Measurements from ENCODE around the gene SCARB1. TPM values are rescaled to one million over a fixed set of nuclear protein-coding genes. Genes with fewer than 3 reads are reported as not detected.

Gene SCARB1
- total RNA-seq, 1 experiment from 2014 or later = 68.3 TPM

DNA sequence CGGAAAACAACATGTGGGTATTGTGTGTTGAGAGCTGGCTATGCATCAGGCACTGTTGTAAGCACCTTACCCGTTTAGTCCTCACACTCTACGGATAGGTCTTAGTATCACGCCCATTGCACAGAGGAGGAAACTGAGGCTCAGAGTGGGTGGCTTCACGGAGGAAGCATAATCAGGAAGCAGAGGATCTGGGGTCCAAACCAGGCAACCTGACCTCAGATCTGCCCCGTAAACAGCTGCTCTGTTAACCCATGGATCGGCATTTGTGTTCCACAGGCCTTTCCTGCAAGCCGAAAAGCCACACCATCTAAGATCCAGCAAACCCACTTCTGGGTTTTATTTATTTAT is 107.9 kb downstream of the SCARB1 start:
- peaks cover 29% of the 10 kb centered on the region for H3K9me3 Mint-ChIP-seq
- ATAC-seq (no peak), DNase-seq (ENCODE audit: low spot score) (no peak)
- H3K4me1 Mint-ChIP-seq = peaks cover 29% of the 10 kb centered on the region
- H3K4me3 Mint-ChIP-seq = no peak overlapping the region
- no peak overlapping the region for H3K27ac Mint-ChIP-seq
- H3K36me3 Mint-ChIP-seq = peaks cover 28% of the 10 kb centered on the region
- H3K27me3 Mint-ChIP-seq (ENCODE audit: low read depth) = no peaks in the 10 kb centered on the region; the same call in none of the 2 replicates
- ChIA-PET POLR2A (interaction anchor here (0.6 kb wide), 1 partner anchor 181 kb away, joined by 3 read pairs; no protein-coding TSS in a partner anchor), CTCF (interaction anchor here (1.0 to 2.0 kb wide), 9 partner anchors 8 to 277 kb away, joined by 3 to 8 read pairs (median 4); no protein-coding TSS in a partner anchor)
- TF ChIP-seq SMAD3 (CRISPR knock-in tag; IDR thresholded peaks at IDR 0.05; ENCODE audit: borderline replicate concordance) (no peak), GTF2I (CRISPR knock-in tag; conservative IDR thresholded peaks at IDR 0.05) (peak; percentile 58; the same call in 1 of the 2 replicates)

- Mint-ChIP-seq H3K27ac (peak overlapping the region; percentile 8; the same call in 1 of the 2 replicates), H3K9me3 (peaks cover 29% of the 10 kb centered on the region), H3K4me1 (peaks cover 29% of the 10 kb centered on the region), H3K27me3 (ENCODE audit: low read depth) (no peaks in the 10 kb centered on the region; the same call in none of the 2 replicates), H3K36me3 (peaks cover 28% of the 10 kb centered on the region), H3K4me3 (no peak overlapping the region)
- POLR2A ChIA-PET = interaction anchor here (0.6 kb wide), 1 partner anchor 182 kb away, joined by 3 read pairs; no protein-coding TSS in a partner anchor
- CTCF ChIA-PET = interaction anchor here (0.6 to 2.0 kb wide), 10 partner anchors 9 to 277 kb away, joined by 3 to 8 read pairs (median 4); no protein-coding TSS in a partner anchor
- ATAC-seq (peak; percentile 67), DNase-seq (ENCODE audit: low spot score) (peak; percentile 52)
- TF ChIP-seq, protein P1, sequence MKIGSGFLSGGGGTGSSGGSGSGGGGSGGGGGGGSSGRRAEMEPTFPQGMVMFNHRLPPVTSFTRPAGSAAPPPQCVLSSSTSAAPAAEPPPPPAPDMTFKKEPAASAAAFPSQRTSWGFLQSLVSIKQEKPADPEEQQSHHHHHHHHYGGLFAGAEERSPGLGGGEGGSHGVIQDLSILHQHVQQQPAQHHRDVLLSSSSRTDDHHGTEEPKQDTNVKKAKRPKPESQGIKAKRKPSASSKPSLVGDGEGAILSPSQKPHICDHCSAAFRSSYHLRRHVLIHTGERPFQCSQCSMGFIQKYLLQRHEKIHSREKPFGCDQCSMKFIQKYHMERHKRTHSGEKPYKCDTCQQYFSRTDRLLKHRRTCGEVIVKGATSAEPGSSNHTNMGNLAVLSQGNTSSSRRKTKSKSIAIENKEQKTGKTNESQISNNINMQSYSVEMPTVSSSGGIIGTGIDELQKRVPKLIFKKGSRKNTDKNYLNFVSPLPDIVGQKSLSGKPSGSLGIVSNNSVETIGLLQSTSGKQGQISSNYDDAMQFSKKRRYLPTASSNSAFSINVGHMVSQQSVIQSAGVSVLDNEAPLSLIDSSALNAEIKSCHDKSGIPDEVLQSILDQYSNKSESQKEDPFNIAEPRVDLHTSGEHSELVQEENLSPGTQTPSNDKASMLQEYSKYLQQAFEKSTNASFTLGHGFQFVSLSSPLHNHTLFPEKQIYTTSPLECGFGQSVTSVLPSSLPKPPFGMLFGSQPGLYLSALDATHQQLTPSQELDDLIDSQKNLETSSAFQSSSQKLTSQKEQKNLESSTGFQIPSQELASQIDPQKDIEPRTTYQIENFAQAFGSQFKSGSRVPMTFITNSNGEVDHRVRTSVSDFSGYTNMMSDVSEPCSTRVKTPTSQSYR (CRISPR knock-in tag; IDR thresholded peaks at IDR 0.05) = peak; percentile 10; the same call in 1 of the 2 replicates
- TF ChIP-seq FOXP4 (CRISPR knock-in tag; IDR thresholded peaks at IDR 0.05) (0 out of 2 replicates have a peak, but pooled peaks have one; percentile 32), JAZF1 (CRISPR knock-in tag; IDR thresholded peaks at IDR 0.05) (no peak)
Observed at GRCh38 chr12:124754949-124755800, 108.5 kb downstream of the SCARB1 start.

DNA sequence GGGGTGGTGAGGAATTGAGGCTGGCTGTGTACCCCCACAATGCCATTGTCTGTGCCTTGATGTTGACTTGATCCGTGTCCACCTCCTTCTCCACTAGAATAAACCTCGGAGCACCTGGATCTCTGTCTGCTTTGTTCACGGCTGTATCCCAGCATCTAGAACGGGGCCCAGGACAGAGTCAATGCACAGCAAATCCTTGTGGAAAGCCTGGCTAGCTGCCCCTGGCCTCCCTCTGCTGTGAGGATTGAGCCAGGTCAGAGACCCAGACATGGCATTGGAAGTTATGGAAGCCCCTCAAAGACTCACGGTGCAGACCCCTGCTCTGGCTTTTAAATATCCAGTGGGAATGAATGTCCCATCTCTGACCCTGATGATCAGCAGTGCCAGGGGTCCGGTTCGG is 109.2 kb downstream of the SCARB1 start:
- CTCF ChIA-PET = interaction anchor here (1.4 to 2.0 kb wide), 3 partner anchors 14 to 185 kb away, joined by 3 to 7 read pairs (median 5); no protein-coding TSS in a partner anchor
- Mint-ChIP-seq H3K9me3 (peaks cover 29% of the 10 kb centered on the region), H3K27ac (no peak overlapping the region; the same call in 1 of the 2 replicates), H3K27me3 (ENCODE audit: low read depth) (no peaks in the 10 kb centered on the region; the same call in none of the 2 replicates), H3K4me3 (no peak overlapping the region), H3K4me1 (peaks cover 32% of the 10 kb centered on the region), H3K36me3 (peaks cover 28% of the 10 kb centered on the region)
- no peak for ATAC-seq
- DNase-seq (ENCODE audit: low spot score) = no peak
- TF ChIP-seq ZNF138 (CRISPR knock-in tag; conservative IDR thresholded peaks at IDR 0.05) (no peak), KAT7 (CRISPR knock-in tag; IDR thresholded peaks at IDR 0.05; ENCODE audit: borderline replicate concordance) (no peak), ZNF416 (CRISPR knock-in tag; IDR thresholded peaks at IDR 0.05) (no peak), GTF2I (CRISPR knock-in tag; conservative IDR thresholded peaks at IDR 0.05) (no peak), CREB1 (CRISPR knock-in tag; IDR thresholded peaks at IDR 0.05) (no peak), HMGA2 (CRISPR knock-in tag; IDR thresholded peaks at IDR 0.05) (no peak), TEAD4 (CRISPR knock-in tag; IDR thresholded peaks at IDR 0.05) (no peak)
- POLR2A ChIA-PET = no interaction called here

DNA sequence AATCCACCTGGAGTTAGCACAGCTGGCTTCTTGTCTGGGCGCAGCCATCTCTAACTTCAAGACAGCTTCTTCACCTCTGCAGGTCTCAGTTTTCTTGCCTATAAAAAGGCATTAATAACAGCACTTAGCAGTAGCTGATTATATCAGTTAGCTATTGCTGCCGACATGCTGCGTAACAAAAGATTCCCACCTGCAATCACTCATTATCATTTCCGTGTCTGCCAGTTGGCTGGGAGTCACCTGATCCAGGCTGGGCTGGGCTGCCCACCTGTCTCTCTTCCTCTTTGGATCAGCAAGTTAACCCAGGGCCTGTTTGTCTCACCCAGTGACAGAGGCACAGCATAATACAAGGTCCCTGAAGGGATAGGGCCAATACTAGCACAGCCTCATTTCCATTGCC is 109.7 kb downstream of the SCARB1 start:
- Mint-ChIP-seq H3K4me3 (no peak overlapping the region), H3K27me3 (ENCODE audit: low read depth) (no peaks in the 10 kb centered on the region; the same call in none of the 2 replicates), H3K36me3 (peaks cover 28% of the 10 kb centered on the region), H3K4me1 (peaks cover 30% of the 10 kb centered on the region), H3K9me3 (peaks cover 29% of the 10 kb centered on the region), H3K27ac (no peak overlapping the region)
- ChIA-PET CTCF (interaction anchor here (0.8 kb wide), 1 partner anchor 19 kb away, joined by 4 read pairs; no protein-coding TSS in a partner anchor), POLR2A (no interaction called here)
- DNase-seq (ENCODE audit: low spot score) (no peak), ATAC-seq (no peak)
- TF ChIP-seq ZNF671 (CRISPR knock-in tag; IDR thresholded peaks at IDR 0.05) (no peak), ZNF121 (CRISPR knock-in tag; IDR thresholded peaks at IDR 0.05) (no peak), PREB (CRISPR knock-in tag; IDR thresholded peaks at IDR 0.05; ENCODE audit: borderline replicate concordance) (no peak), FOXJ3 (CRISPR knock-in tag; IDR thresholded peaks at IDR 0.05; ENCODE audit: borderline replicate concordance) (no peak), NR1H2 (CRISPR knock-in tag; IDR thresholded peaks at IDR 0.05) (no peak), PRRX2 (CRISPR knock-in tag; IDR thresholded peaks at IDR 0.05) (no peak)
- TF ChIP-seq, protein P2, sequence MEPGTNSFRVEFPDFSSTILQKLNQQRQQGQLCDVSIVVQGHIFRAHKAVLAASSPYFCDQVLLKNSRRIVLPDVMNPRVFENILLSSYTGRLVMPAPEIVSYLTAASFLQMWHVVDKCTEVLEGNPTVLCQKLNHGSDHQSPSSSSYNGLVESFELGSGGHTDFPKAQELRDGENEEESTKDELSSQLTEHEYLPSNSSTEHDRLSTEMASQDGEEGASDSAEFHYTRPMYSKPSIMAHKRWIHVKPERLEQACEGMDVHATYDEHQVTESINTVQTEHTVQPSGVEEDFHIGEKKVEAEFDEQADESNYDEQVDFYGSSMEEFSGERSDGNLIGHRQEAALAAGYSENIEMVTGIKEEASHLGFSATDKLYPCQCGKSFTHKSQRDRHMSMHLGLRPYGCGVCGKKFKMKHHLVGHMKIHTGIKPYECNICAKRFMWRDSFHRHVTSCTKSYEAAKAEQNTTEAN (CRISPR knock-in tag; IDR thresholded peaks at IDR 0.05) = no peak
- TF ChIP-seq, protein P3, sequence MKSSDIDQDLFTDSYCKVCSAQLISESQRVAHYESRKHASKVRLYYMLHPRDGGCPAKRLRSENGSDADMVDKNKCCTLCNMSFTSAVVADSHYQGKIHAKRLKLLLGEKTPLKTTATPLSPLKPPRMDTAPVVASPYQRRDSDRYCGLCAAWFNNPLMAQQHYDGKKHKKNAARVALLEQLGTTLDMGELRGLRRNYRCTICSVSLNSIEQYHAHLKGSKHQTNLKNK (CRISPR knock-in tag; IDR thresholded peaks at IDR 0.05) = no peak

Measured in WTC11 (cell line).